HepG2 (cell line): ENCODE measurements around the gene SH3D19. TPM values are rescaled to one million over a fixed set of nuclear protein-coding genes. Genes with fewer than 3 reads are reported as not detected.
"Not testable (repeated sequence)": the region's sequence is repeated elsewhere in the genome, so short reads cannot be mapped to it uniquely, and the experiment has no call there.

Experiments
- ATAC-seq: fragments of 200-7000 bp; cut with Tn5 transposase; 3 replicates; pipeline ENCODE4 v1.9.1; 2020; ENCODE audit warnings: mild to moderate bottlenecking, moderate library complexity
- BruUV-seq: library from RNA; stranded (reverse); fragments of 400-500 nt; replicated peaks from 2 replicates; lab custom pipeline; 2021; lab: Mats Ljungman, UMichigan
- CTCF ChIA-PET: fragments of 300-600 bp; formaldehyde crosslinking; extraction: SDS; loops from one replicate; lab custom pipeline; 2021; ENCODE audit warnings: low total read pairs, inconsistent platforms, low intra/inter-chr PET ratio; lab: Yijun Ruan, JAX
- POLR2A ChIA-PET: fragments of 350-600 bp; sonication (Branson Sonifier 250); formaldehyde crosslinking; loops from one replicate; lab custom pipeline; 2020; ENCODE audit warnings: antibody characterized with exemption, inconsistent platforms; lab: Yijun Ruan, JAX
- DNase-seq: peaks from one replicate; pipeline ENCODE4 v3.0.0-alpha.2; 2015; ENCODE audit warnings: low spot score
- FAIRE-seq: peaks from 3 replicates; lab custom pipeline; 2011; peaks lifted over from hg19 to GRCh38; lab: Jason Lieb, UNC
- H2AFZ ChIP-seq: one replicate; pipeline ENCODE4 v1.6.1; 2011; ENCODE audit warnings: low read length, inconsistent platforms
- H3K27ac ChIP-seq: fragments of 300-600 bp; 3 replicates; pipeline ENCODE4 v1.8.0; 2011; ENCODE audit warnings: mixed run types, mild to moderate bottlenecking, mixed read lengths, low read length, inconsistent platforms; ENCODE audit not compliant: insufficient read depth; ENCODE audit errors: extremely low read length
- H3K27me3 ChIP-seq, 2 experiments: fragments of 200-600 bp in 1 of 2; 2 replicates in 1 of 2; 3 replicates in 1 of 2; pipeline versions ENCODE4 v1.6.0 to v1.8.0; 2011; ENCODE audit warnings: low read length in 2 of 2, mild to moderate bottlenecking in 2 of 2, moderate library complexity in 2 of 2, inconsistent platforms in 1 of 2; ENCODE audit not compliant: insufficient read depth in 2 of 2, control insufficient read depth in 1 of 2
- H3K36me3 ChIP-seq, 2 experiments: fragments of 200-600 bp in 1 of 2; replicated peaks in 1 of 2; 2 replicates in 1 of 2; 3 replicates in 1 of 2; pipeline versions ENCODE4 v1.5.1 to v1.8.0; 2011; ENCODE audit warnings: low read length in 2 of 2, inconsistent platforms in 1 of 2; ENCODE audit not compliant: insufficient read depth in 2 of 2, control insufficient read depth in 1 of 2
- H3K4me1 ChIP-seq: 2 replicates; pipeline ENCODE4 v1.5.1; 2012; ENCODE audit warnings: low read length, inconsistent platforms; ENCODE audit not compliant: insufficient read depth
- H3K4me2 ChIP-seq: 2 replicates; pipeline ENCODE4 v1.6.0; 2011; ENCODE audit warnings: low read depth, low read length, inconsistent platforms
- H3K4me3 ChIP-seq, 3 experiments: fragments of 200-600 bp in 1 of 3; sonication (generic), shearing (Covaris generic) in 1 of 3; replicated peaks in 1 of 3; 2 replicates each; pipeline ENCODE4 v1.5.1; 2011 to 2016; ENCODE audit warnings: low read length in 3 of 3, inconsistent platforms in 2 of 3, low read depth in 2 of 3, mild to moderate bottlenecking in 2 of 3, control low read depth in 1 of 3, mixed read lengths in 1 of 3; ENCODE audit not compliant: insufficient read depth in 1 of 3
- H3K79me2 ChIP-seq: one replicate; pipeline ENCODE4 v1.6.1; 2011; ENCODE audit warnings: low read length, inconsistent platforms; ENCODE audit not compliant: insufficient read depth
- H3K9ac ChIP-seq: 2 replicates; pipeline ENCODE4 v1.6.0; 2011; ENCODE audit warnings: mild to moderate bottlenecking, low read depth, low read length, inconsistent platforms; ENCODE audit not compliant: insufficient read depth
- H3K9me3 ChIP-seq: 2 replicates; pipeline ENCODE4 v1.5.1; 2012; ENCODE audit warnings: mild to moderate bottlenecking, low read length
- H4K20me1 ChIP-seq: 2 replicates; pipeline ENCODE4 v1.6.0; 2011; ENCODE audit warnings: inconsistent platforms, mild to moderate bottlenecking, low read length, moderate library complexity; ENCODE audit not compliant: insufficient read depth
- HNF4A ChIP-seq: sonication (generic); formaldehyde crosslinking; IDR thresholded peaks from 2 replicates; pipeline ENCODE4 v1.4.0; 2020; ENCODE audit warnings: missing genetic modification reagents
- HNRNPK ChIP-seq: fragments of 200-400 bp; formaldehyde crosslinking; IDR thresholded peaks from 2 replicates; pipeline ENCODE4 v1.6.1; 2018; ENCODE audit warnings: low read length, low read depth, moderate library complexity, mild to moderate bottlenecking; ENCODE audit not compliant: poor library complexity, severe bottlenecking
- MAFG ChIP-seq: sonication (generic); formaldehyde crosslinking; IDR thresholded peaks from 2 replicates; pipeline ENCODE4 v1.5.1; 2020; ENCODE audit warnings: mild to moderate bottlenecking, missing genetic modification reagents
- ZNF687 ChIP-seq: sonication (generic); formaldehyde crosslinking; IDR thresholded peaks from 2 replicates; pipeline ENCODE4 v1.5.1; 2020; ENCODE audit warnings: mild to moderate bottlenecking, missing genetic modification reagents, moderate library complexity
- WGBS: methylation state at CpG from one replicate; pipeline ENCODE4 v1.1.6; 2017; ENCODE audit warnings: low lambda C conversion rate; 5-methylcytosine and 5-hydroxymethylcytosine counted together
- in situ Hi-C: cut with HindIII; loops from 2 replicates; pipeline ENCODE4 v1.10.0; 2017; ENCODE audit warnings: low pct_unique_long_range_greater_than_20kb; ENCODE audit not compliant: extremely low pct_ligation_motif_present
- intact Hi-C: fragments of 100-400 bp; cut with micrococcal nuclease; formaldehyde crosslinking; loops from one replicate; pipeline ENCODE4 v1.10.0; 2022; ENCODE audit not compliant: unreplicated experiment
- polyA plus RNA-seq, 8 experiments: library from polyadenylated mRNA; depleted of rRNA in 3 of 8; stranded (reverse) in 7 of 8; unstranded in 1 of 8; fragments of >200 nt; fragmentation: Illumina TruSeq in 4 of 8; extraction: Trizol in 4 of 8; gene quantifications; 2 replicates each; pipeline versions ENCODE4 v1.2.1 to v1.2.3, GENCODE V29; 2011 to 2016; ENCODE audit warnings: low read depth in 4 of 8, missing spikeins in 1 of 8, mixed read lengths in 1 of 8; ENCODE audit not compliant: insufficient read depth in 1 of 8
- total RNA-seq, 5 experiments: library from RNA; depleted of rRNA; stranded (reverse); fragments of >200 nt; fragmentation: Illumina TruSeq; extraction: Trizol; gene quantifications; 2 replicates each; pipeline ENCODE4 v1.2.3, GENCODE V29; 2016; ENCODE audit warnings: low read depth in 1 of 5
- TF ChIP-seq, protein P1 (sequence below): sonication (generic); IDR thresholded peaks from 2 replicates; pipeline ENCODE4 v1.6.1; 2016; ENCODE audit warnings: low read depth, borderline replicate concordance

The SH3D19 gene
- total and polyA plus RNA-seq, 2 of the 13 experiments (the other 11 are each of a cell fraction or from before 2014, with no cell fraction given) = 31.2 to 38.0 TPM

GRCh38 chr4:151256134-151256533 is 69.3 kb downstream of the SH3D19 start:
- no peak for ATAC-seq
- peaks cover 73% of the 10 kb centered on the region for H3K79me2 ChIP-seq
- no TSS peak for BruUV-seq
- TF ChIP-seq MAFG (CRISPR knock-in tag) (no peak), HNF4A (peak; percentile 56)
- TF ChIP-seq, protein P1, sequence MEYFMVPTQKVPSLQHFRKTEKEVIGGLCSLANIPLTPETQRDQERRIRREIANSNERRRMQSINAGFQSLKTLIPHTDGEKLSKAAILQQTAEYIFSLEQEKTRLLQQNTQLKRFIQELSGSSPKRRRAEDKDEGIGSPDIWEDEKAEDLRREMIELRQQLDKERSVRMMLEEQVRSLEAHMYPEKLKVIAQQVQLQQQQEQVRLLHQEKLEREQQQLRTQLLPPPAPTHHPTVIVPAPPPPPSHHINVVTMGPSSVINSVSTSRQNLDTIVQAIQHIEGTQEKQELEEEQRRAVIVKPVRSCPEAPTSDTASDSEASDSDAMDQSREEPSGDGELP = peak; percentile 34; the same call in 1 of the 2 replicates
- TF ChIP-seq, all 625 proteins: peak for 2
- Histone ChIP-seq H3K4me2 (no peak overlapping the region), H2AFZ (no peak overlapping the region), H3K4me3 (no peak overlapping the region), H3K27ac (peak overlapping the region; percentile 33), H3K4me1 (peaks cover 64% of the 10 kb centered on the region), H3K9ac (no peak overlapping the region), H4K20me1 (peaks cover 29% of the 10 kb centered on the region; the same call in 1 of the 2 replicates), H3K9me3 (no peaks in the 10 kb centered on the region), H3K27me3 (no peaks in the 10 kb centered on the region), H3K36me3 (peaks cover 6 to 14% of the 10 kb centered on the region in 2 experiments; a peak in 3 of 5 replicates)
- FAIRE-seq (no peak), DNase-seq (peak; percentile 26)
- POLR2A ChIA-PET = no interaction called here
- in situ Hi-C loops (no loop called here), intact Hi-C loops (no loop called here)
- 77% methylated on average over 2 of the region's 2 CpGs for WGBS
- CTCF ChIA-PET = no interaction called here

DNA sequence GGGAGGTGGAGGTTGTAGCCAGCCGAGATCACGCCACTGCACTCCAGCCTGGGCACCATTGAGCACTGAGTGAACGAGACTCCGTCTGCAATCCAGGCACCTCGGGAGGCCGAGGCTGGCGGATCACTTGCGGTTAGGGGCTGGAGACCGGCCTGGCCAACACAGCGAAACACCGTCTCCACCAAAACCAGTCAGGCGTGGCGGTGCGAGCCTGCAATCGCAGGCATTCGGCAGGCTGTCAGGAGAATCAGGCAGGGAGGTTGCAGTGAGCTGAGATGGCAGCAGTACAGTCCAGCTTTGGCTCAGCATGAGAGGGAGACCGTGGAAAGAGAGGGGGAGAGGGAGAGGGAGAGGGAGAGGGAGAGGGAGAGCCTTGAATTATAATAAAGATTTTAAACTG is 69.7 kb downstream of the SH3D19 start:
- in situ Hi-C loops, FAIRE-seq, H3K27ac ChIP-seq, H3K4me3 ChIP-seq, H3K9me3 ChIP-seq, CTCF ChIA-PET, POLR2A ChIA-PET, intact Hi-C loops, H3K27me3 ChIP-seq, H3K4me2 ChIP-seq, BruUV-seq, DNase-seq, H2AFZ ChIP-seq, H3K9ac ChIP-seq, ATAC-seq: not testable (repeated sequence)
- Histone ChIP-seq H3K79me2 (peaks cover 73% of the 10 kb centered on the region), H3K36me3 (peaks cover 4 to 13% of the 10 kb centered on the region in 2 experiments; a peak in 3 of 5 replicates), H4K20me1 (peaks cover 25% of the 10 kb centered on the region; the same call in 1 of the 2 replicates), H3K4me1 (peaks cover 69% of the 10 kb centered on the region)
- 86% methylated on average over 17 of the region's 17 CpGs for WGBS
- peak; percentile 60 for TF ChIP-seq HNRNPK
- peak; percentile 24; the same call in 1 of the 2 replicates for TF ChIP-seq ZNF687 (CRISPR knock-in tag)

GRCh38 chr4:151255226-151255625 is 70.2 kb downstream of the SH3D19 start:
- FAIRE-seq, ATAC-seq, intact Hi-C loops, H3K4me2 ChIP-seq, H3K4me3 ChIP-seq, H3K27ac ChIP-seq, BruUV-seq, POLR2A ChIA-PET, CTCF ChIA-PET, H2AFZ ChIP-seq, DNase-seq, H3K9ac ChIP-seq, H3K27me3 ChIP-seq, in situ Hi-C loops, H3K9me3 ChIP-seq: not testable (repeated sequence)
- peaks cover 22% of the 10 kb centered on the region; the same call in 1 of the 2 replicates for H4K20me1 ChIP-seq
- no CpG with 5 or more reads among the region's 28 CpGs for WGBS
- peaks cover 73% of the 10 kb centered on the region for H3K79me2 ChIP-seq
- peaks cover 71% of the 10 kb centered on the region for H3K4me1 ChIP-seq
- H3K36me3 ChIP-seq = peaks cover 4 to 13% of the 10 kb centered on the region in 2 experiments; a peak in 3 of 5 replicates
